ENCODE data around the gene MAT2B.

GRCh38 chr5:163497315-163497714 lies 8.1 kb upstream of the MAT2B start:
- TF ChIP-seq CTCF (IDR thresholded peaks at IDR 0.05), result no peak
- TF ChIP-seq POLR2A (IDR thresholded peaks at IDR 0.05), result no peak
- TF ChIP-seq POLR2AphosphoS5 (IDR thresholded peaks at IDR 0.05), result no peak
